Measurements from ENCODE around the gene KCNMA1.

GRCh38 chr10:77024461-77024860 lies 613.1 kb downstream of the KCNMA1 start:
- TF ChIP-seq EP300 (IDR thresholded peaks at IDR 0.05; ENCODE audit: low read depth) (no peak), CTCF (IDR thresholded peaks at IDR 0.05) (no peak)
